RWPE1 (cell line): ENCODE results near the gene ZMYM2.

Source experiments
- CTCF ChIA-PET: fragments of 350-600 bp; sonication (Branson Sonifier 250); formaldehyde crosslinking; extraction: SDS; loops from one replicate; lab custom pipeline; 2021; lab: Yijun Ruan, JAX
- POLR2A ChIA-PET: fragments of 400-600 bp; formaldehyde crosslinking; extraction: SDS; loops from one replicate; lab custom pipeline; 2020; ENCODE audit warnings: antibody characterized with exemption; ENCODE audit not compliant: low non-redundant PET; lab: Yijun Ruan, JAX
- DNase-seq: peaks from one replicate; pipeline ENCODE4 v3.0.0; 2012; ENCODE audit warnings: low spot score
- H3K27ac ChIP-seq: fragments of 450-650 bp; 2 replicates; pipeline ENCODE4 v1.5.1; 2017
- CTCF ChIP-seq: fragments of 450-650 bp; conservative IDR thresholded peaks from 2 replicates; pipeline ENCODE4 v1.5.1; 2017; ENCODE audit warnings: low read depth, mild to moderate bottlenecking

The ZMYM2 gene

GRCh38 chr13:20119960-20120359 lies 161.4 kb downstream of the ZMYM2 start:
- DNase-seq = no peak
- ChIA-PET CTCF (no interaction called here), POLR2A (interaction anchor here (0.5 kb wide), 1 partner anchor 11 kb away, joined by 3 read pairs; no protein-coding TSS in a partner anchor)
- no peak for TF ChIP-seq CTCF
- peak overlapping the region; percentile 97 for H3K27ac ChIP-seq

- CTCF ChIA-PET = no interaction called here
- no peak for TF ChIP-seq CTCF
- H3K27ac ChIP-seq = peak overlapping the region; percentile 97
- DNase-seq = no peak
- POLR2A ChIA-PET = no interaction called here
Measured at GRCh38 chr13:20121159-20121525, 162.6 kb downstream of the ZMYM2 start.

- DNase-seq = no peak
- no peak for TF ChIP-seq CTCF
- ChIA-PET POLR2A (no interaction called here), CTCF (no interaction called here)
- H3K27ac ChIP-seq = no peak overlapping the region
Measured at GRCh38 chr13:20124303-20124702, 165.8 kb downstream of the ZMYM2 start.

DNA sequence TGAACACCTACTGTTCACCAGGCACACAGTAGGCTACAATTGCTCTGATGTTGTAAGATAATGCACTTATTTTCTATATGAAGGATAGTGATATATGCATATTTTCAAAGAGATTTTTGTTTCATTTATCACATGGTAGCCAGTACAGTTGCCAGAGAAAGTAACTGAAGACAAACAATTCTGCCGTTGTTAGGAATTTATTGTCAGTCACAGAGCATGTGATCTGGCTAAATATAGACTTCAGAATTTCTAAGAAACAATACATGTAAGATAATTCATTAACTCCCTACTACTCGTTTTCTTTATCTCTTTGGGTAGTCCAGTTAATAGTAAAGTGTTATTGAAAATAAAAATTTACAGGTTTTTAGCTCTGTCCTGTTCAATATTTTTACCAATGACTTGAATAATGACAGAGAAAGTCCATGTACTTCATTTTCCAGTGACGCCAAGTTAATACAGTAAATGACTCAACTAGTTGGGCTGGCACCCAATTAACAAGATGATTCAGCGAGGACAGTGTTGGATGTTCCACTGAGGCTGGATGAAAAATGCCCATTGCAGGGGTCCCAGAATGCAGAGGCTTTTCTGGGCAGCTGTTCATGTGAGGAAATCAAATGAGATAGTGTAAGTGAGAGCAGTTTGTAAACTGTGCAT lies 166.7 kb downstream of the ZMYM2 start:
- peak overlapping the region; percentile 75 for H3K27ac ChIP-seq
- TF ChIP-seq CTCF = no peak
- ChIA-PET POLR2A (no interaction called here), CTCF (no interaction called here)
- peak; percentile 45 for DNase-seq

GRCh38 chr13:20125783-20126165 lies 167.2 kb downstream of the ZMYM2 start:
- H3K27ac ChIP-seq = peak overlapping the region; percentile 75

More at GRCh38 chr13:20125783-20126165, 167.2 kb downstream of the ZMYM2 start:
- POLR2A ChIA-PET = no interaction called here
- CTCF ChIA-PET = interaction anchor here (1.0 kb wide), 1 partner anchor 36 kb away, joined by 3 read pairs; the partner anchor contains the start of gene GJA3
- no peak for DNase-seq
- TF ChIP-seq CTCF = no peak
